Esophagus muscularis mucosa (tissue), 4 donors: Measurements from ENCODE around the gene NRXN3. TPM values are rescaled to one million over a fixed set of nuclear protein-coding genes. Genes with fewer than 3 reads are reported as not detected.

Experiments used
- DNase-seq: peaks from one replicate; pipeline ENCODE4 v3.0.0-alpha.2; 2017; ENCODE audit errors: extremely low spot score
- H3K27ac ChIP-seq, 4 donors: fragments of 200-600 bp; sonication (generic); replicated peaks in 1 of 4; 1 replicate in 3 of 4; 2 replicates in 1 of 4; pipeline ENCODE4 v1.5.1; 2016 to 2019; ENCODE audit warnings: mild to moderate bottlenecking in 1 of 4
- H3K27me3 ChIP-seq, 4 donors: fragments of 200-600 bp; sonication (generic); one replicate each; pipeline versions ENCODE4 v1.5.1 to v1.6.0; 2016 to 2019
- H3K36me3 ChIP-seq, 4 donors: fragments of 200-600 bp; sonication (generic); one replicate each; pipeline ENCODE4 v1.5.1; 2016 to 2019
- H3K4me1 ChIP-seq, 4 donors: fragments of 200-600 bp; sonication (generic); one replicate each; pipeline ENCODE4 v1.5.1; 2016 to 2019
- H3K4me3 ChIP-seq, 4 donors: fragments of 200-600 bp; sonication (generic); 1 replicate in 2 of 4; 2 replicates in 2 of 4; pipeline ENCODE4 v1.5.1; 2016 to 2019; ENCODE audit warnings: mild to moderate bottlenecking in 4 of 4, moderate library complexity in 1 of 4
- H3K9me3 ChIP-seq, 4 donors: fragments of 200-600 bp; sonication (generic); 1 replicate in 3 of 4; 2 replicates in 1 of 4; pipeline ENCODE4 v1.5.1; 2016 to 2019
- CTCF ChIP-seq, 3 experiments: fragments of 200-600 bp in 2 of 3; fragments of 450-650 bp in 1 of 3; sonication (generic) in 2 of 3; IDR thresholded peaks; one replicate each; pipeline ENCODE4 v1.5.1; 2017 to 2019; ENCODE audit warnings: antibody characterized with exemption in 3 of 3, mild to moderate bottlenecking in 2 of 3, moderate library complexity in 1 of 3
- EP300 ChIP-seq: sonication (generic); formaldehyde crosslinking; IDR thresholded peaks from one replicate; pipeline ENCODE4 v1.6.1; 2017; ENCODE audit warnings: antibody characterized with exemption
- POLR2A ChIP-seq: fragments of 450-650 bp; IDR thresholded peaks from one replicate; pipeline ENCODE4 v1.6.1; 2017; ENCODE audit warnings: antibody characterized with exemption, moderate library complexity, mild to moderate bottlenecking, low read depth
- POLR2AphosphoS5 ChIP-seq, 2 donors: sonication (generic); formaldehyde crosslinking; IDR thresholded peaks; one replicate each; pipeline ENCODE4 v1.6.1; 2017; ENCODE audit warnings: antibody characterized with exemption in 2 of 2
- WGBS: methylation state at CpG from one replicate; pipeline ENCODE4 v1.1.5; 2018; 5-methylcytosine and 5-hydroxymethylcytosine counted together
- intact Hi-C: fragments of 100-400 bp; cut with DNase I; formaldehyde crosslinking; loops from one replicate; pipeline ENCODE4 v1.15.1; 2023
- total RNA-seq, 4 donors: library from RNA; depleted of rRNA; stranded (reverse); fragments of >200 nt; gene quantifications; one replicate each; pipeline versions ENCODE4 v1.1.0 to v1.2.1, GENCODE V29; 2016

Gene NRXN3
- total RNA-seq, 4 donors from 2014 or later: 71.1 to 159 (median 122) TPM

- Histone ChIP-seq H3K9me3 (no peaks in the 10 kb centered on the region), H3K4me3 (no peak overlapping the region), H3K36me3 (no peaks in the 10 kb centered on the region), H3K4me1 (peaks cover 0 to 52% (median 40%) of the 10 kb centered on the region in 4 donors), H3K27me3 (no peaks in the 10 kb centered on the region), H3K27ac (no peak overlapping the region)
- TF ChIP-seq POLR2A: no peak
- no peak for TF ChIP-seq POLR2AphosphoS5 (IDR thresholded peaks at IDR 0.05)
- TF ChIP-seq CTCF (IDR thresholded peaks at IDR 0.05): no peak
- no peak for TF ChIP-seq EP300
- intact Hi-C loops: no loop called here
- 80% methylated on average over 1 of the region's 1 CpG for WGBS
- no peak for DNase-seq
Observed at GRCh38 chr14:79698298-79698711, 1528.1 kb downstream of the NRXN3 start.

GRCh38 chr14:79699206-79699605 is 1529.0 kb downstream of the NRXN3 start:
- Histone ChIP-seq H3K9me3 (no peaks in the 10 kb centered on the region), H3K4me3 (no peak overlapping the region), H3K27me3 (no peaks in the 10 kb centered on the region), H3K27ac (no peak overlapping the region), H3K36me3 (no peaks in the 10 kb centered on the region), H3K4me1 (peaks cover 0 to 50% (median 39%) of the 10 kb centered on the region in 4 donors)
- no peak for TF ChIP-seq POLR2AphosphoS5 (IDR thresholded peaks at IDR 0.05)
- TF ChIP-seq CTCF (IDR thresholded peaks at IDR 0.05): no peak
- TF ChIP-seq EP300: no peak
- no peak for TF ChIP-seq POLR2A
- WGBS: 33% methylated on average over 2 of the region's 2 CpGs
- intact Hi-C loops: no loop called here
- no peak for DNase-seq

- Histone ChIP-seq H3K36me3 (no peaks in the 10 kb centered on the region), H3K27me3 (no peaks in the 10 kb centered on the region), H3K9me3 (no peaks in the 10 kb centered on the region), H3K4me1 (peaks cover 0 to 52% (median 43%) of the 10 kb centered on the region in 4 donors), H3K27ac (no peak overlapping the region), H3K4me3 (no peak overlapping the region)
- no peak for DNase-seq
- TF ChIP-seq CTCF (IDR thresholded peaks at IDR 0.05): no peak
- TF ChIP-seq POLR2AphosphoS5 (IDR thresholded peaks at IDR 0.05): no peak
- TF ChIP-seq EP300: no peak
- no peak for TF ChIP-seq POLR2A
- intact Hi-C loops: no loop called here
Observed at GRCh38 chr14:79701371-79701770, 1531.2 kb downstream of the NRXN3 start.

- Histone ChIP-seq H3K4me1 (peaks cover 0 to 56% (median 43%) of the 10 kb centered on the region in 4 donors), H3K27me3 (no peaks in the 10 kb centered on the region), H3K4me3 (no peak overlapping the region), H3K9me3 (no peaks in the 10 kb centered on the region), H3K36me3 (no peaks in the 10 kb centered on the region), H3K27ac (no peak overlapping the region)
- TF ChIP-seq POLR2A (no peak), CTCF (IDR thresholded peaks at IDR 0.05) (no peak), EP300 (no peak), POLR2AphosphoS5 (IDR thresholded peaks at IDR 0.05) (no peak)
- no peak for DNase-seq
- WGBS: 86% methylated on average over 1 of the region's 1 CpG
- intact Hi-C loops: no loop called here
Observed at GRCh38 chr14:79702197-79702596, 1532.0 kb downstream of the NRXN3 start.

- H3K27ac ChIP-seq: no peak overlapping the region
- TF ChIP-seq POLR2A (no peak), CTCF (IDR thresholded peaks at IDR 0.05) (no peak), EP300 (no peak), POLR2AphosphoS5 (IDR thresholded peaks at IDR 0.05) (no peak)
- no peaks in the 10 kb centered on the region for H3K27me3 ChIP-seq
- H3K4me3 ChIP-seq: no peak overlapping the region
- H3K9me3 ChIP-seq: no peaks in the 10 kb centered on the region
- DNase-seq: no peak
- 91% methylated on average over 7 of the region's 7 CpGs for WGBS
- peaks cover 0 to 56% (median 43%) of the 10 kb centered on the region in 4 donors for H3K4me1 ChIP-seq
- intact Hi-C loops: no loop called here
- H3K36me3 ChIP-seq: no peaks in the 10 kb centered on the region
Observed at GRCh38 chr14:79703209-79703608, 1533.0 kb downstream of the NRXN3 start.
